Measurements from ENCODE around the gene SZRD1.
"Not testable (repeated sequence)": the region's sequence is repeated elsewhere in the genome, so short reads cannot be mapped to it uniquely, and the experiment has no call there.

DNA sequence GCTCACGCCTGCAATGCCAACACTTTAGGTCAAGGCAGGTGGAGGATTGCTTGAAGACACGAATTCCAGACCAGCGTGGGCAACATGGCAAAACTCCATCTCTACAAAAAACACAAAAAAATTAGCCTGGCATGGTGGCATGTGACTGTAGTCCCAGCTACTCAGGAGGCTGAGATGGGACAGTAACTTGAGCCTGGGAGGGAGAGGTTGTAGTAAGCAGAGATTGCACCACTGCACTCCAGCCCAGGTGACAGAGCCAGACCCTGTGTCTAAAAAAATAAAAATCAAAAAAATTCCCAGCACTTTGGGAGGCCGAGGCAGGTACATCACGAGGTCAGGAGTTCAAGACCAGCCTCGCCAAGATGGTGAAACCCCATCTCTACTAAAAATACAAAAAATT is 23.8 kb upstream of the SZRD1 start:
- TF ChIP-seq, protein P1, sequence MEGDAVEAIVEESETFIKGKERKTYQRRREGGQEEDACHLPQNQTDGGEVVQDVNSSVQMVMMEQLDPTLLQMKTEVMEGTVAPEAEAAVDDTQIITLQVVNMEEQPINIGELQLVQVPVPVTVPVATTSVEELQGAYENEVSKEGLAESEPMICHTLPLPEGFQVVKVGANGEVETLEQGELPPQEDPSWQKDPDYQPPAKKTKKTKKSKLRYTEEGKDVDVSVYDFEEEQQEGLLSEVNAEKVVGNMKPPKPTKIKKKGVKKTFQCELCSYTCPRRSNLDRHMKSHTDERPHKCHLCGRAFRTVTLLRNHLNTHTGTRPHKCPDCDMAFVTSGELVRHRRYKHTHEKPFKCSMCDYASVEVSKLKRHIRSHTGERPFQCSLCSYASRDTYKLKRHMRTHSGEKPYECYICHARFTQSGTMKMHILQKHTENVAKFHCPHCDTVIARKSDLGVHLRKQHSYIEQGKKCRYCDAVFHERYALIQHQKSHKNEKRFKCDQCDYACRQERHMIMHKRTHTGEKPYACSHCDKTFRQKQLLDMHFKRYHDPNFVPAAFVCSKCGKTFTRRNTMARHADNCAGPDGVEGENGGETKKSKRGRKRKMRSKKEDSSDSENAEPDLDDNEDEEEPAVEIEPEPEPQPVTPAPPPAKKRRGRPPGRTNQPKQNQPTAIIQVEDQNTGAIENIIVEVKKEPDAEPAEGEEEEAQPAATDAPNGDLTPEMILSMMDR (conservative IDR thresholded peaks at IDR 0.05 in 1 of 2, IDR thresholded peaks at IDR 0.05 in 1 of 2; ENCODE audit: extremely low read depth in 1 of 2, insufficient read depth in 1 of 2, low read depth in 1 of 2, low read length in 2 of 2): not testable (repeated sequence)
- not testable (repeated sequence) for TF ChIP-seq EZH2 (IDR thresholded peaks at IDR 0.05; ENCODE audit: borderline replicate concordance, low read length)
